HTR-8/SVneo (cell line): Measurements from ENCODE around the gene HIPK4.
"Not testable (repeated sequence)": the region's sequence is repeated elsewhere in the genome, so short reads cannot be mapped to it uniquely, and the experiment has no call there.

Source experiments
- DNase-seq: peaks from one replicate; pipeline ENCODE4 v3.0.0; 2011; ENCODE audit warnings: low spot score, mixed read lengths; ENCODE audit not compliant: insufficient read length
- FAIRE-seq: peaks from 2 replicates; lab custom pipeline; 2011; peaks lifted over from hg19 to GRCh38; lab: Jason Lieb, UNC

Gene HIPK4

DNA sequence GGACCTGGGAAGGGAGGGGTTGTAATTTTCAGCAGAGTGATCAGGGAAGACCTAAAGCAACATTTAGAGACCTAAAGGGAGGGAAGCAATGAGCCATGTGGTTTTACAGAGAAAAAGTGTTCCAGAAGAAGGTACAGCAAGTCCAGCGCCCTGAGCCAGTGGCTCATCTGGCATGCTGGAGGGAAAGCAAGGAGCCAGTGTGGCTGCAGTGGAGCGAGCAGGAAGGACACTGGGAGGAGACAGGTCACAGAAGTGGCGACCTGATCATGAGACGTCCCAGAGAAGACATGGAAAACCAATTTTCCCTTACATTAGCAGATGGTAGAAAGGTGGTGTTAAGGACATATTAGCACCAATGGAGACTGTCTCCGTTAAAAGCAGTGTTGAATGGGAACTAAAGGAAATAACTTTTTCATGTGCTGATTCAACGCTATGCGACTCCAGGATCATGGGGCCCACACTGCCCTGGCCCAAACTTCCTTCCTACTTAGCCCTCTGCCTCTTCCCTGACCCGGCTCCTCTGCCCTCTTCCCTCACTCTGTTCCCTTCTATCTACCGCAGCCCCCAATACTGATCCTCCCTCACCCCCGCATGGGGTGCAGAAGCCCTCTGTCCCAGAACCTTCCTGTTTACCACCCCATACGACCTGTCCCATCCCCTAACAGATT lies 47.2 kb downstream of the HIPK4 start:
- FAIRE-seq: no peak
- DNase-seq: no peak

- FAIRE-seq (no peak), DNase-seq (no peak)
Measured at GRCh38 chr19:40341601-40342482, 48.1 kb downstream of the HIPK4 start.

GRCh38 chr19:40339018-40339728 lies 50.8 kb downstream of the HIPK4 start:
- no peak for FAIRE-seq

DNA sequence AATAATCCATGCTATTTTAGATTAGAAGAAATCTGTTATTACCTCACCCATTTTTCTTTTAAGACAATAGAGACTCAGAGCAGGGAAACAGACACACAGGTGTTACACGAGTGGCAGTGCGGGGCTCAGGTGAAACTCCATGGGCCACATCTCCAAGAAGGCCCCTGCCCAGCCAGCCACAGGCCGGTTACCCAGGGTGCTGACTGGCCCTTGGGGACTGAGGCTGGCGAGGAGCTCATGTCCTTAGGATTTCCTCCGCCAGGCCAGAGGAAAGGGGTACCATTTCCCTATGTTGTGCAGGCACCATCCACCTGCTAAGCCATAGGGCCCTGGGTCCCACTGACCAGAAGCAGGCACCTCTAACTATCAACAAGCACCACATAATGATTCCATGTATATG lies 52.4 kb downstream of the HIPK4 start:
- FAIRE-seq: no peak

More at GRCh38 chr19:40339018-40339728, 50.8 kb downstream of the HIPK4 start:
- no peak for DNase-seq

DNA sequence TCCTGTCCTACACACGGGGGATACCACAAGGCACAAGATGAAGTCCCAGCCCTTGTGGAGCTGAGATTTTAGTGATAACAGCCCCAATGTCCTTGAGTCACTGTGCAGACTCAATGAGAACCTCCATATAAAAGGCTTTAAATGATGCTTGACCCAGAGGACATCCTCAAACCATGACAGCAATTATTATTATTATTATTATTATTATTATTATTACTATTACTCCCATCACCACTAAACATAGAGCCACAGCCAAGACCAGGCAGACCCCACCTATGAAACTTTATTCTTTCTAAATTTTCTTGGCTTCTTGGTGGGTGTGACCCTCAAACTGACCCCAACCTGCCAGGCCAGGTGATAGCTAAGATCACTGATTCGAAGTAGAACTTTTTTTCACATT lies 52.9 kb downstream of the HIPK4 start:
- FAIRE-seq (no peak), DNase-seq (no peak)

More for the DNA sequence above, 52.4 kb downstream of the HIPK4 start:
- no peak for DNase-seq

GRCh38 chr19:40336601-40336900 lies 53.4 kb downstream of the HIPK4 start:
- FAIRE-seq (no peak), DNase-seq (no peak)

DNA sequence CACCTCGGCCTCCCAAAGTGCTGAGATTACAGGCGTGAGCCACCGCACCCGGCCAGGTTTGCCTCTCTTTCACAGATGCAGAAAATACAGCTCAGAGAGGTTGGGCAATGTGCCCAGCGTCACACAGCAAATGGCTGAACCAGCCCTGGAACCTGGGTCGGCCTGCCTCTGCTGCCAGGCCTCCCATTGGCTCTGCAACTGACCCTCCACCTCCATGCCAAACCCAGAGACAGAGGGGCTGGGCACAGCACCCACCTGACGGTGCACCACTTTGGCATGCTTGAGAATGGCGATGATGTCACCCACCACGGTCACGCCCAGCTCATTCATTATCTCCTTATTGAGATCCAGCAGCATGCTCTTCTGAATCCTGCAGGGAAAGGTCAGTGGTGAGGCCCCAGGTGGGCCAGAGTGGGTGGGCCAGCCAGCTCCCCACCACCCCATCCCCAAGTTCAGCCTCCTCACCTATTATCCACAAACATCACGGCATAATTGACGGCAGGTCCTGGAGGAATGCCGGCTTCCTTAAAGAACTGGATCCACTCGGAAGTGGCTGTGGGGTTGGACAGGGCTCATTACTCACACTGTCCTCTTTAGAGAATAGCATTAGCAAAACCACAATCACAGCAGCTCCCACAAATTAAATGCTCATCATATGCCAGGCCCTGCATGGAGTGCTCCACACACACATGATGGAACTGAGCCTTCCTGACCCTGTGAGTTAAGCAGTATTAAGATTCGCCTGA lies 54.0 kb downstream of the HIPK4 start:
- no peak for FAIRE-seq
- DNase-seq: no peak

- DNase-seq (no peak), FAIRE-seq (no peak)
Measured at GRCh38 chr19:40335101-40335500, 54.9 kb downstream of the HIPK4 start.

DNA sequence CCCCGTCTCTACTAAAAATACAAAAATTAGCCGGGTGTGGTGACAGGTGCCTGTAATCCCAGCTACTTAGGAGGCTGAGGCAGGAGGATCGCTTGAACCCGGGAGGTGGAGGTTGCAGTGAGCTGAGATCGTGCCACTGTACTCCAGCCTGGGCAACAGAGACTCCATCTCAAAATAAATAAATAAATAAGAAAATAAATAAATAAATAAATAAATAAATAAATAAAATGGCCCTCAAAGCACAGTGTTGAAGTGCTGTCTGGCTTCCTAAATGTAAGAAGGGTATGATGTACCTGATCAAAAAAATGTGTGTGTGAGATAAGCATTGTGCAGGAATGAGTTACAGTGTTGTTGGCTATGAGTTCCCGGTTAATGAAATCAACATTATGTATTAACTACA lies 56.9 kb downstream of the HIPK4 start:
- FAIRE-seq, DNase-seq: not testable (repeated sequence)

DNA sequence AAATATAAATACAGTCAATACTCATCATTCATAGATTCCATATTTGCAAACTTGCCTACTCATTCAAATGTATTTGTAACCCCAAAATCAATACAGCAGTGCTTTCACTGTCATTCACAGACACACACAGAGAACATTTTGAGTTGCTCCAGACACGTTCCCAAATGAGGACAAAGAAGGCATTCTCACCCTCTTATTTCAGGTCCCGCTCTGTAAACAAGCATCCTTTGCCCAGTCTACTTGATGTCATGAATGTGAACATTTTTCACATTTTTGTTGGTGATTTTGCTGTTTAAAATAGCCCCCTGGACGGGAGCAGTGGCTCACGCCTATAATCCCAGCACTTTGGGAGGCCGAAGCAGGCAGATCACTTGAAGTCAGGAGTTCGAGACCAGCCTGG lies 57.3 kb downstream of the HIPK4 start:
- DNase-seq: no peak
- FAIRE-seq: no peak

DNA sequence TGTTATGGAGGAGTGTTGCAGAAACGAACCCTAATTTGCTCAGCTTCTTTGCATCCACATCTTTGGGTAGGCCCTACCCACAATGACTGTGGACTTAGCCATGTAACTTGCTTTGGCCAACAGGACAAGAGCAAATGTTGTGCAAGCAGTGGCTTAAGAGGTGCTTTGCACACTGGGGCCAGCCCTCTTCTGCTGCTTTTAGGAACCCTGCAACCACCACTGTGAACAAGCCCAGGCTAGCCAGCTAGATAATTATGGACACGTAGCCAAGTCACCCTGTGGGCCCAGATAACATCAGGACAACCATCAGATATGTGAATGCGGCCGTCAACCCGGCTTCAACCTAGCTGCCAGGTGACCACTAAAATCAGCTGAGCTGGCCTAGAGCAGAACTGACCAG lies 58.9 kb downstream of the HIPK4 start:
- DNase-seq (no peak), FAIRE-seq (no peak)
